Measurements from ENCODE around the gene ISCU.

Gene ISCU

DNA sequence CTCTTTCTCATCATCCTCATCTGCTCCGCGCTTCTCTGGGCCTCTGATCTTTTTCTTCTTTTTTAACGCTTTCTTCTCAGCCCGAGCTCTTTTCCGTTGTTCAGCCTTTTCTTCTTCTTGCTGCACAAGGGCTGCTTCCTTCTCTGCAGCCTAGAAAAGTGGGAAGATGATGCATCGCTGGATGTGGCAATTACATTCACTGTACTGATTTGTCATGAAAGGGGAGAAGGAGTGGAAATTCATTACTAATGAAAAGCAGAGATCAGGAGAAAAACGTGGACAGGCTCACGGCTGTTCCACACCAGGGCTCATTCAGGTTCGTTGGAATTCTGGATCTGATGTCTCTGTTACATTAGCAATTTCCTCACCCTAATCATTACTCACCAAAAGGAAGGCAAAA, 32.2 kb upstream of the ISCU start:
- TF ChIP-seq, protein P1, sequence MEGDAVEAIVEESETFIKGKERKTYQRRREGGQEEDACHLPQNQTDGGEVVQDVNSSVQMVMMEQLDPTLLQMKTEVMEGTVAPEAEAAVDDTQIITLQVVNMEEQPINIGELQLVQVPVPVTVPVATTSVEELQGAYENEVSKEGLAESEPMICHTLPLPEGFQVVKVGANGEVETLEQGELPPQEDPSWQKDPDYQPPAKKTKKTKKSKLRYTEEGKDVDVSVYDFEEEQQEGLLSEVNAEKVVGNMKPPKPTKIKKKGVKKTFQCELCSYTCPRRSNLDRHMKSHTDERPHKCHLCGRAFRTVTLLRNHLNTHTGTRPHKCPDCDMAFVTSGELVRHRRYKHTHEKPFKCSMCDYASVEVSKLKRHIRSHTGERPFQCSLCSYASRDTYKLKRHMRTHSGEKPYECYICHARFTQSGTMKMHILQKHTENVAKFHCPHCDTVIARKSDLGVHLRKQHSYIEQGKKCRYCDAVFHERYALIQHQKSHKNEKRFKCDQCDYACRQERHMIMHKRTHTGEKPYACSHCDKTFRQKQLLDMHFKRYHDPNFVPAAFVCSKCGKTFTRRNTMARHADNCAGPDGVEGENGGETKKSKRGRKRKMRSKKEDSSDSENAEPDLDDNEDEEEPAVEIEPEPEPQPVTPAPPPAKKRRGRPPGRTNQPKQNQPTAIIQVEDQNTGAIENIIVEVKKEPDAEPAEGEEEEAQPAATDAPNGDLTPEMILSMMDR (IDR thresholded peaks at IDR 0.05) = no peak

DNA sequence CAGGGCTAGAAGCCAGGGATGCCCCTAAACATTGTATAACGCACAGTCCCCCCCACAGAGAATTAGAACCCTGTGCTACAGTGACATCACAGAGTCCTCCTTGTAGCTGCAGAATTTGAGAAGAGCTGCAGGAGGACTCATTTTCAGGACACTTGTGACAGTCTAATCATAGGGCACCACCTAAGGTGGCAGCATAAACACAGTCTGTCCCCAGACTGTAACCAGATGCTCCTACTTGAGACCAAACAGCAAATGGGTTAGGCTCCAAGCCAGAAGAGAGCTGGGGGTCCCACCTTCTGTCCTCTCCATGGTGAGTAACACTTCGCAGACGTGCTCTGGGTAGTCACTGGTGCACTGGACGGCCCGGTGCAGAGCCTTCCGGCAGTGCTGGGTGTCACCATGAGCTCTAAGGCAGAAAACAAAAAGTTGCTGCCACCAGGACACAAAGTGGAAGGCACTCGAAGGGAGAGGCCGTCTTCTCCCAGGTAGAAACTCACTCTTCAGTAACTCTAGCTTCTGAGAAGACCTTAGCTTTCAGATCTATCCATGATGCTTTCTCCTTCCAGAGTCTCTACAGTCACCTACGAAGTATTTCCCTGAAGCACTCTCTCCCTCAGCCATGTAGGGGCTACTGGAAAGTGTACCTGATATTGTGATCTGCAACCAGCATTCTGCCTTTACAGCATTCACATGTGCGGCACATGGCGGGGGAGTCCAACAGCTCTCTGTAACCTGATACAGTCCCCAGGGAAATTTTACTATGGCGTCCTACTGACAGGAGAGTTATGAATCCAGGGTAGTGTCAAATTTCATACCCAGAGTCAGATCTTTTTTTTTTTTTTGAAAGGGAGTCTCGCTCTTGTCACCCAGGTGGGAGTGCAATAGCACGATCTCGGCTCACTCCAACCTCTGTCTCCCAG, 30.2 kb upstream of the ISCU start:
- TF ChIP-seq, protein P1 (IDR thresholded peaks at IDR 0.05) = no peak

- TF ChIP-seq, protein P1 (IDR thresholded peaks at IDR 0.05) = no peak
Observed at GRCh38 chr12:108538146-108538545, 24.2 kb upstream of the ISCU start.

DNA sequence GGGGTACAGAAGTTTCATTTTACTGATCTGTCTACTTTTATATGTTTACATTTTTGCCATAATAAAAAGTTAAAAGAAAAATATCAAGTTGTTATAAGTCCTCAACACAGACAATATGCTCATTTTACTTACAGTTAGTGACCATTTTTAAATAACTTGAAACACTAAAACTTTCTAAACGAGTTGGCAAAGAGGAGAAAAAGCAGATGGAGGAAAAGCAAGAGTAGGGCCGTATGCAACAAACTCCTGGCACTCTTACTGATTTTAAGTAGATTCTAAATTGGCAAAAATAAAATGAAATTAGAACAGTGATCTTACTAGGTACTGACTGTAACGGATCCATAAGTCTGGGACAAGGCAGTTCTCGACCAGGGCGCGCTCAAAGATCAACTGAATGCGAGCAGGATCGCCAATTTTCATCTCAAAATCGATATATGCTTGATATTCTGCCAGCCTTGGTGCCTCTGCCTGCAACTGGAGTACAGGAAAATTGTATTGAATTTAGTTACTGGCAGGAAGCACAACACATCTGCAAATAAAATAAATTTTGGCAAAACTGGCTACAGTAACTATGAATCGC, 23.7 kb upstream of the ISCU start:
- TF ChIP-seq, protein P1 (IDR thresholded peaks at IDR 0.05) = no peak

- TF ChIP-seq, protein P1 (IDR thresholded peaks at IDR 0.05) = no peak
Observed at GRCh38 chr12:108542320-108542719, 20.1 kb upstream of the ISCU start.

DNA sequence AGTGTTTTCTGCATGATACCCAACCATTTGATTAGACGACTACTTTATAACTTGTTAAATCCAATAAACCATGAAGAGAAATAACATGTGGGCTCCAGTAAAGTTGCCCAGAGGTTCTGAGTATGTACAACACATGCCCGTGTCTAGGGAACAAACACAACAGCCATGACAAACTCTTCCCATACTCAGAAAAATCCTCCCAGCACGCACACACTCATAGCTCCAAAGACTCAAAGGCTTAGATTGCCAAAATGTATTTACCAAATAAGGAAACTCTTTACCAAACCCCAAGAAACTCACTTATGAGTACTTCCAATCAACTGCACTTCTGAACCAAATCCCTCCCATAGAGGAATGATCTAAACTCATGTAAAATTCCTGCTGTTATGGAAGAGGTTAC, 18.7 kb upstream of the ISCU start:
- TF ChIP-seq, protein P1 (IDR thresholded peaks at IDR 0.05) = no peak

GRCh38 chr12:108547686-108548085, 14.7 kb upstream of the ISCU start:
- TF ChIP-seq, protein P1 (IDR thresholded peaks at IDR 0.05) = no peak

Data from LNCAP (cell line).